ENCODE measurements around the gene ZNF862.

GRCh38 chr7:149819961-149820340, 18.2 kb upstream of the ZNF862 start:
- no peak for TF ChIP-seq POLR2A (IDR thresholded peaks at IDR 0.05)
- TF ChIP-seq, protein P1, sequence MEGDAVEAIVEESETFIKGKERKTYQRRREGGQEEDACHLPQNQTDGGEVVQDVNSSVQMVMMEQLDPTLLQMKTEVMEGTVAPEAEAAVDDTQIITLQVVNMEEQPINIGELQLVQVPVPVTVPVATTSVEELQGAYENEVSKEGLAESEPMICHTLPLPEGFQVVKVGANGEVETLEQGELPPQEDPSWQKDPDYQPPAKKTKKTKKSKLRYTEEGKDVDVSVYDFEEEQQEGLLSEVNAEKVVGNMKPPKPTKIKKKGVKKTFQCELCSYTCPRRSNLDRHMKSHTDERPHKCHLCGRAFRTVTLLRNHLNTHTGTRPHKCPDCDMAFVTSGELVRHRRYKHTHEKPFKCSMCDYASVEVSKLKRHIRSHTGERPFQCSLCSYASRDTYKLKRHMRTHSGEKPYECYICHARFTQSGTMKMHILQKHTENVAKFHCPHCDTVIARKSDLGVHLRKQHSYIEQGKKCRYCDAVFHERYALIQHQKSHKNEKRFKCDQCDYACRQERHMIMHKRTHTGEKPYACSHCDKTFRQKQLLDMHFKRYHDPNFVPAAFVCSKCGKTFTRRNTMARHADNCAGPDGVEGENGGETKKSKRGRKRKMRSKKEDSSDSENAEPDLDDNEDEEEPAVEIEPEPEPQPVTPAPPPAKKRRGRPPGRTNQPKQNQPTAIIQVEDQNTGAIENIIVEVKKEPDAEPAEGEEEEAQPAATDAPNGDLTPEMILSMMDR (IDR thresholded peaks at IDR 0.05 in 4 of 5, conservative IDR thresholded peaks at IDR 0.05 in 1 of 5): no peak
